ENCODE data around the gene TMEM266. TPM values are rescaled to one million over a fixed set of nuclear protein-coding genes. Genes with fewer than 3 reads are reported as not detected.

The TMEM266 gene
- total and polyA plus RNA-seq, 2 donors, result 0.11 to 0.16 TPM

GRCh38 chr15:76165951-76166350 lies 106.2 kb downstream of the TMEM266 start:
- DNase-seq (ENCODE audit: extremely low spot score), result no peak
- 92% methylated on average over 15 of the region's 15 CpGs for WGBS
- H3K36me3 ChIP-seq (ENCODE audit: insufficient read depth), result no peaks in the 10 kb centered on the region

GRCh38 chr15:76168237-76168984 lies 108.6 kb downstream of the TMEM266 start:
- no peak overlapping the region for H3K27ac ChIP-seq (ENCODE audit: low read depth)
- no peaks in the 10 kb centered on the region for H3K4me1 ChIP-seq (ENCODE audit: insufficient read depth)
- H3K36me3 ChIP-seq (ENCODE audit: insufficient read depth), result no peaks in the 10 kb centered on the region
- DNase-seq (ENCODE audit: extremely low spot score), result no peak
- H3K4me3 ChIP-seq (ENCODE audit: low read depth, low read length), result no peak overlapping the region
- 87% methylated on average over 14 of the region's 14 CpGs for WGBS

More at GRCh38 chr15:76165951-76166350, 106.2 kb downstream of the TMEM266 start:
- Histone ChIP-seq H3K4me1 (ENCODE audit: insufficient read depth) (no peaks in the 10 kb centered on the region), H3K4me3 (ENCODE audit: low read depth, low read length) (no peak overlapping the region), H3K27ac (ENCODE audit: low read depth) (no peak overlapping the region)

- 81% methylated on average over 4 of the region's 4 CpGs for WGBS
- no peak for DNase-seq (ENCODE audit: extremely low spot score)
- Histone ChIP-seq H3K4me3 (ENCODE audit: low read depth, low read length) (no peak overlapping the region), H3K4me1 (ENCODE audit: insufficient read depth) (no peaks in the 10 kb centered on the region), H3K36me3 (ENCODE audit: insufficient read depth) (no peaks in the 10 kb centered on the region), H3K27ac (ENCODE audit: low read depth) (no peak overlapping the region)
Observed at GRCh38 chr15:76169018-76169417, 109.2 kb downstream of the TMEM266 start.

GRCh38 chr15:76169911-76170800 lies 110.4 kb downstream of the TMEM266 start:
- Histone ChIP-seq H3K27ac (ENCODE audit: low read depth) (no peak overlapping the region), H3K4me1 (ENCODE audit: insufficient read depth) (no peaks in the 10 kb centered on the region)

GRCh38 chr15:76172782-76173181 lies 113.0 kb downstream of the TMEM266 start:
- H3K4me3 ChIP-seq (ENCODE audit: low read depth, low read length), result no peak overlapping the region
- WGBS, result 70% methylated on average over 16 of the region's 16 CpGs
- no peaks in the 10 kb centered on the region for H3K4me1 ChIP-seq (ENCODE audit: insufficient read depth)
- H3K27ac ChIP-seq (ENCODE audit: low read depth), result no peak overlapping the region
- no peak for DNase-seq (ENCODE audit: extremely low spot score)
- H3K36me3 ChIP-seq (ENCODE audit: insufficient read depth), result no peaks in the 10 kb centered on the region

More at GRCh38 chr15:76169911-76170800, 110.4 kb downstream of the TMEM266 start:
- no peak overlapping the region for H3K4me3 ChIP-seq (ENCODE audit: low read depth, low read length)
- no peak for DNase-seq (ENCODE audit: extremely low spot score)
- 75% methylated on average over 16 of the region's 16 CpGs for WGBS
- no peaks in the 10 kb centered on the region for H3K36me3 ChIP-seq (ENCODE audit: insufficient read depth)

GRCh38 chr15:76173317-76173834 lies 113.6 kb downstream of the TMEM266 start:
- WGBS, result 90% methylated on average over 8 of the region's 8 CpGs
- Histone ChIP-seq H3K36me3 (ENCODE audit: insufficient read depth) (no peaks in the 10 kb centered on the region), H3K4me1 (ENCODE audit: insufficient read depth) (no peaks in the 10 kb centered on the region), H3K27ac (ENCODE audit: low read depth) (no peak overlapping the region), H3K4me3 (ENCODE audit: low read depth, low read length) (no peak overlapping the region)
- no peak for DNase-seq (ENCODE audit: extremely low spot score)

GRCh38 chr15:76174654-76175053 lies 114.9 kb downstream of the TMEM266 start:
- Histone ChIP-seq H3K4me3 (ENCODE audit: low read depth, low read length) (no peak overlapping the region), H3K36me3 (ENCODE audit: insufficient read depth) (no peaks in the 10 kb centered on the region), H3K4me1 (ENCODE audit: insufficient read depth) (no peaks in the 10 kb centered on the region), H3K27ac (ENCODE audit: low read depth) (no peak overlapping the region)
- DNase-seq (ENCODE audit: extremely low spot score), result no peak
- WGBS, result 86% methylated on average over 5 of the region's 5 CpGs

GRCh38 chr15:76175442-76175841 lies 115.7 kb downstream of the TMEM266 start:
- 92% methylated on average over 8 of the region's 8 CpGs for WGBS
- Histone ChIP-seq H3K27ac (ENCODE audit: low read depth) (no peak overlapping the region), H3K4me1 (ENCODE audit: insufficient read depth) (no peaks in the 10 kb centered on the region), H3K36me3 (ENCODE audit: insufficient read depth) (no peaks in the 10 kb centered on the region), H3K4me3 (ENCODE audit: low read depth, low read length) (no peak overlapping the region)
- DNase-seq (ENCODE audit: extremely low spot score), result no peak

- no peak overlapping the region for H3K27ac ChIP-seq (ENCODE audit: low read depth)
- no peaks in the 10 kb centered on the region for H3K4me1 ChIP-seq (ENCODE audit: insufficient read depth)
- WGBS, result 94% methylated on average over 10 of the region's 10 CpGs
- no peak for DNase-seq (ENCODE audit: extremely low spot score)
- H3K4me3 ChIP-seq (ENCODE audit: low read depth, low read length), result no peak overlapping the region
- no peaks in the 10 kb centered on the region for H3K36me3 ChIP-seq (ENCODE audit: insufficient read depth)
Observed at GRCh38 chr15:76176059-76176458, 116.3 kb downstream of the TMEM266 start.

GRCh38 chr15:76176487-76177085 lies 116.8 kb downstream of the TMEM266 start:
- WGBS, result 95% methylated on average over 15 of the region's 15 CpGs
- H3K4me3 ChIP-seq (ENCODE audit: low read depth, low read length), result no peak overlapping the region
- H3K27ac ChIP-seq (ENCODE audit: low read depth), result no peak overlapping the region

GRCh38 chr15:76177491-76178040 lies 117.8 kb downstream of the TMEM266 start:
- no peak for DNase-seq (ENCODE audit: extremely low spot score)
- Histone ChIP-seq H3K36me3 (ENCODE audit: insufficient read depth) (no peaks in the 10 kb centered on the region), H3K4me3 (ENCODE audit: low read depth, low read length) (no peak overlapping the region), H3K27ac (ENCODE audit: low read depth) (no peak overlapping the region), H3K4me1 (ENCODE audit: insufficient read depth) (no peaks in the 10 kb centered on the region)
- 54% methylated on average over 15 of the region's 15 CpGs for WGBS

More at GRCh38 chr15:76176487-76177085, 116.8 kb downstream of the TMEM266 start:
- Histone ChIP-seq H3K4me1 (ENCODE audit: insufficient read depth) (no peaks in the 10 kb centered on the region), H3K36me3 (ENCODE audit: insufficient read depth) (no peaks in the 10 kb centered on the region)
- no peak for DNase-seq (ENCODE audit: extremely low spot score)

GRCh38 chr15:76178296-76179000 lies 118.7 kb downstream of the TMEM266 start:
- H3K4me3 ChIP-seq (ENCODE audit: low read depth, low read length), result no peak overlapping the region
- H3K27ac ChIP-seq (ENCODE audit: low read depth), result no peak overlapping the region
- 27% methylated on average over 21 of the region's 21 CpGs for WGBS

GRCh38 chr15:76179023-76179422 lies 119.2 kb downstream of the TMEM266 start:
- Histone ChIP-seq H3K27ac (ENCODE audit: low read depth) (no peak overlapping the region), H3K36me3 (ENCODE audit: insufficient read depth) (no peaks in the 10 kb centered on the region), H3K4me1 (ENCODE audit: insufficient read depth) (no peaks in the 10 kb centered on the region), H3K4me3 (ENCODE audit: low read depth, low read length) (no peak overlapping the region)
- DNase-seq (ENCODE audit: extremely low spot score), result no peak
- WGBS, result 95% methylated on average over 4 of the region's 4 CpGs

More at GRCh38 chr15:76178296-76179000, 118.7 kb downstream of the TMEM266 start:
- no peak for DNase-seq (ENCODE audit: extremely low spot score)
- Histone ChIP-seq H3K4me1 (ENCODE audit: insufficient read depth) (no peaks in the 10 kb centered on the region), H3K36me3 (ENCODE audit: insufficient read depth) (no peaks in the 10 kb centered on the region)

Measured in urinary bladder (tissue), 4 donors.